HG03066 (cell line): Measurements from ENCODE around the gene HMOX2.

Experiments used
- ATAC-seq: cut with Tn5 transposase; IDR thresholded peaks from one replicate; pipeline ENCODE4 v1.9.1; 2021; ENCODE audit warnings: low read depth; ENCODE audit not compliant: unreplicated experiment

HMOX2 gene

DNA sequence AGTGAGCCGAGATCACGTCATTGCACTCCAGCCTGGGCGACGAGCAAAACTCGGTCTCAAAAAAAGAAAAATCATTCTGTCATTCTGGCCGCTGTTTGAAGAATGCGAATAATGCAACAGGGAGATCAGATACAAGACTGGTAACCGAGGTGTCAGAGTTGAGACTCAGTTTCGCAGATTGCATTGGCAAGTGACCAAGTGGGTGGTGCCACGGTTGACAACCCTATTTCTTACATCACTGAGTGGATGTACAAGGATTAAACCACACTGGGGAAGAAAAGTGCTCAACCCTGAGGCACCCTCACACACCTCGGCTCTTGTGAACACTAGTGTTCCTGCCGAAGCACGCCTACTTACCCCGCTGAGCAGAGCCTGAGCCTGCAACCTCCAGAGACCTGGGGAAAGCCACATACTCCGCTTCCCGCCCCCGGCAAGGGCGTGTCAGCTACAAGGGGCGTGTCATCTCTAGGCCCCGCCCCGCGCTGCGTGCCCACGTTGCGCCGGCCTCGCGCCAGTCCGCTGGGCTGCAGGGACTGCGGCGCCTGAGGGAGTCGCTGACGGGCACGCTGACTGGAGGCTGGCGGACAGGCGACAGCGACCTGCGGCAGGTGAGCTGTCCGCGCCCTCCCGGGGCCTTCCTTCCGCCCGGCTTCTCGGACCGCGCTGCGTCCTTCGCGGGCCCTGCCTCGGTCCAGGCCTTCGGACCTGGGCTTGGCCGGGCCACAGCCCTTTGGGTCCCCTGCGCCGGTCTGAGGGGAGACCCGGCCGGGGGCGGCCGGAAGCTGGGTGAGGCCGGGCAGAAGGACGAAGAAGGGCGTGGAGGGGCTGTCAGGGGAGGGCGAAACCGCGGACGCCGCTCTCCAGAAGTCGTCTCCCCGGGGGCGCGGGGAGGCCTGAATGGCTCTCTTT, at the start of gene HMOX2:
HMOX2 (plus strand) TSS at position 519 of the 909 bp plus-strand sequence. CDS start 29,127 bp downstream, outside the sequence.
- ATAC-seq: peak; percentile 85

- ATAC-seq: no peak
Observed at GRCh38 chr16:4426722-4427372, 49.4 kb upstream of the HMOX2 start.

DNA sequence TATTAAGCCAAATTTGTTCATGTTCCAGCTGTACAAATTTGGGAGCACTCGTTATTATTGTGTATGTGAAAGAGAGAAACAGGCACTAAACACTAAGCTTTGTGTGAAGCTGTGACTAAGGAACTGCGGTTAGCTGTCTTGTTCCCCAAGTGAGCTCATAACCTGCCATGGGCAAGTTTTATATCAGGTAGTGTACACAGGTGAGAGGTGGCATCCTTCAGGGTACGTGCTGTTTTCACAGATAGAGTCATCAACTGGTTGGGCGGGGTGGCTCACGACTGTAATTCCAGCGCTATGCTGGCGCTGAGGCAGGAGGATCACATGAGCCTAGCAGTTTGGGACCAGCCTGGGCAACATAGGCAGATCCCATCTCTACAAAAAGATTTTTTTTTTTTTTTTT, 47.7 kb upstream of the HMOX2 start:
- ATAC-seq: no peak

- no peak for ATAC-seq
Observed at GRCh38 chr16:4431023-4431422, 45.2 kb upstream of the HMOX2 start.

GRCh38 chr16:4433228-4433627, 43.0 kb upstream of the HMOX2 start:
- no peak for ATAC-seq

DNA sequence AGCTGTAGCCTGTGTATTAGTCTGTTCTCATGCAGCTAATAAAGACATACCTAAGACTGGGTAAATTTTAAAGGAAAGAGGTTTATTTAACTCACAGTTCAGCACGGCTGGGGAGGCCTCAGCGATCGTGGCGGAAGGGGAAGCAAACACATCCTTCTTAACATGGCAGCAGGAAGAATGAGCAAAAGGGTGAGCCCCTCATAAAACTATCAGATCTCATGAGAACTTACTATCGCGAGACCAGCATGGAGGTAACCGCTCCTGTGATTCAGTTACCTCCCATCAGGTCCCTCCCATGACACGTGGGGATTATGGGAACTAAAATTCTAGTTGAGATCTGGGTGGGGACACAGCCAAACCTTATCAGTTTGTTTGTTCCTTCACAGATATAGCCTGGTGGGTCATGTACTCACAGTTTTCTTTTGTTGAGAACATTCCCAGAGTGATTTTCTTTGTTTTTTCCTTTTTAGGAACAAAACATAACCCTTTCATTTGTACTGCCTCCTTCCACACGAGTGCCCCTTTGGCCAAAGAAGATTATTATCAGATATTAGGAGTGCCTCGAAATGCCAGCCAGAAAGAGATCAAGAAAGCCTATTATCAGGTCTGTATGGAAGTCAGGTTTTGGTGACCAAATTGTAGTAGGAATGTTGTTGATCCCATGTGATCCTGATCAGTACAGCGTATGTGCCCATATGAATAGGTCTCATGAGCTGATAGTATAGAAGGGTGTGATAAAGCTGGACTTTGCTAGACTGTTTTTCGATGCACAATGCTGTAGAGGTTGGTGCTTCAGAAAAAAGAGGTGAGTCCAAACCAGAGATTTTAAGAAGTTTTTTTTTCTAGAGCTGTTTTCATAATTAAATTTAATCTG, 42.0 kb upstream of the HMOX2 start:
- no peak for ATAC-seq

GRCh38 chr16:4435337-4436067, 40.7 kb upstream of the HMOX2 start:
- ATAC-seq: no peak

DNA sequence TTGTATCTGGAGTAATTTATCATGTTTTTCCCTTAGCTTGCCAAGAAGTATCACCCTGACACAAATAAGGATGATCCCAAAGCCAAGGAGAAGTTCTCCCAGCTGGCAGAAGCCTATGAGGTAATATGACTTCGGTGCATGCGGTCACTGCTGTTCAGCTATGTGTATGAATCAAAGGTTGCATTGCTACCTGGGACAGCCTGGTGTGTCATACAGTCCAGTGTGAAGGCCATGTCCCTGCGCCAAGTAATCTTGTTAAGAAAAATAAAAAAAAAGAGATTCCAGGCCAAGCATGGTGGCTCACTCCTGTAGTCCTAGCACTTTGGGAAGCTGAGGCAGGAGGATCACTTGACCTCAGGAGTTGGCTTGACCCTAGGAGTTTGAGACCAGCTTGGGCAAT, 38.8 kb upstream of the HMOX2 start:
- ATAC-seq: no peak

DNA sequence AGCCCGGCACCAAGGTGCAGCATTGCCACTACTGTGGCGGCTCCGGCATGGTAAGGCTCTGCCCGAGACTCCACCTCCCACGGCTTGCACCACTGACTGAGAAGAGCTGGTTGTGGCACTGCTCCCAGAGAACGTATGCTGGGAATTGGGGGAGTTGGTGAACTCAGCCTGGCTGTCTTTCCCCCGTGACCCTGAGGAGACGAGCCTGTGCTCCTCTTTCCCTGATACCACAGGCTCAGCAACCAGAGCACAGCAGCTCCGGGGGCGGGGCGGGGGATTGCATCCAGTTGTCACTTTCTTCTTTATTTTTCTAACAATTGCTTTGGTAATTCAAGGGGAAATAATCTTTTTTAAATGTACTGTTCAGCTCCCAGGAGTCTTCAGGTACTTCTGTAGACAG, 33.8 kb upstream of the HMOX2 start:
- no peak for ATAC-seq

GRCh38 chr16:4443271-4443670, 32.9 kb upstream of the HMOX2 start:
- ATAC-seq: no peak

DNA sequence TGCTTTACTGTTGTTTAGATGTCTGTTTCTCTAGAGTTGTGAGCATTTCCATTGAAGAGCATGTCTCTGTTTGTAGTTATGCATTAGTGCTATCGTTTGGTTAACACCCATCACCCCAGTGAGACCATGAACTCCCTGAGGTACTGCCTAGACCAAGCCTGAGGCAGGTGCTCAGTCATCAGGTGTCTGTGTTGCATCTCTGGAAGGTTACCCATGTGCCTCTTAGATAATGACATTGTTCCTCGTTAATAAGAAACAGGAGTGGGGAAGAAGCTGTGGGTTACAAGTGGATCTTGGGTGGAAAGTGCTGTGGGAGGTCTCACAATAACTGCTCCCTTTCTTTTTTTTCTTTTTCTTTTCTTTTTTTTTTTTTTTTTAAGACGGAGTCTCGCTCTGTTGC, 32.2 kb upstream of the HMOX2 start:
- ATAC-seq: no peak

DNA sequence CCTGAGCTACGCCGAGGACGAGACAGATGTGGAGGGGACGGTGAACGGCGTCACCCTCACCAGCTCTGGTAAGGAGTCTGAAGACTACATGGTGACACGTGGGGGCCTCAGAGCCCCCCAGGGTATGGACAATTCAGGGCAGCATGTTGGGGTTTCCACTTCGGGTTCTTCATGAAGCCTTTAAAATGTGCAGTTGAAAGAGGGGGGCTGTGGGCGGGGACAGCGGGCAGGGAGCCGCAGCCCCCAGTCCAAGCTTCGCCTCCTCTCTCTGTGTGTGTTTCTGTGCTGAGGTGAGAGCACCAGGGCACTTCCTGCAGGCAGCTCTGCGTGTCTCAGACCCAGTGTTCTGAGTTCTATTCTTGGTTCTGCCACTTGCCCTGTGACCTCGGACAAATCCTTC, 25.8 kb upstream of the HMOX2 start:
- no peak for ATAC-seq

GRCh38 chr16:4450931-4451519, 25.2 kb upstream of the HMOX2 start:
- no peak for ATAC-seq

DNA sequence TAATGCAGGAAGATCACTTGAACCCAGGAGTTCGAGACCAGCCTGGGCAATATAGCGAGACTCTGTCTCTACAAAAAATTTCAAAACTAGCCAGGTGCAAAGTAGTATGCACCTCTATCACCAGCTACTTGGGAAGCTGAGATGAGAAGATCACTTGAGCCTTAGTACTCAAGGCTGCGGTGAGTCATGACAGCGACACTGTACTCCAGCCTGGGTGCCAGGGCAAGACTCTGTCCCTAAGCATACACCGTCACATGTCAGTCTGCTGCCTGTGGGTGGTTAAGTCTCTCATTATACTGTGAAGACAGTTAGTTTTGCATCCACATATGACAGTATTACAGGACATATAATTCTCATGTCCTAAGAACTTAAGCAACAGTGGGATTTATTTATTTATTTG, 23.5 kb upstream of the HMOX2 start:
- ATAC-seq: no peak

DNA sequence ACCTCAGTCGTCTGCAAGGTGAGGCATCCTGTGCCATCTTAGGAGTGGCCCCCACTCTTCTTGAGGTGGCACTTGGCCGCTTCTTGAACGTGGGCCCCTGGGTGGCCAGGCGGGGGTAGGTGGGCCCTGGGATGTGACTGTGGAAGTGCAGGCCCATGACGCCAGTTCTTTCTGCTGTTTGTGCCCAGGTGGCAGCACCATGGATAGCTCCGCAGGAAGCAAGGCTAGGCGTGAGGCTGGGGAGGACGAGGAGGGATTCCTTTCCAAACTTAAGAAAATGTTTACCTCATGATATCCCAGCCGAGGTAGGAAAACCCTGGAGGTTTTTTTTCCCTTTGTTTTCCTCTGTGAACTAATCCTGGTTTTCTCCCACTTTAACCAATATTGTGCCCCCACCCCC, 21.6 kb upstream of the HMOX2 start:
- ATAC-seq: no peak

- ATAC-seq: no peak
Observed at GRCh38 chr16:4455081-4455480, 21.1 kb upstream of the HMOX2 start.

DNA sequence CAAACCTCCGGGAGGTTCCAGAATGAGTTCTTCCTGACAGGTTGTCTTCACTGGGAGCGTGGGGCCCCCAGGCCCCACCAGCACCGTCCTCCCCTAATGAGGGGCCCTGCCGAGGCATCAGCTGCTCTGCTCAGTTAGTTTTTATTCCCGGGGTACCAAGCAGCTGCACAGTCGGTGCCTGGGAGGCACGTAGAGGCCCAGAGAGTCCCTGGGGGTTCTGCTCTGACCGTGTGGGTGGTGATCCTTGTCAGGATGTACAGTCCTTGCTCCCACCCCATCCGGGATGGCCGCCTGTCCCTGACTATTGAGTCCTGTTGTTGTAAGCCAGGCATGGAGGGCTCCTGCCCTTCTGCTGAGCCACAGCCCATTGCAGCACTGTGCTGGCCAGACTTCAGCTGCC, 20.2 kb upstream of the HMOX2 start:
- ATAC-seq: no peak

DNA sequence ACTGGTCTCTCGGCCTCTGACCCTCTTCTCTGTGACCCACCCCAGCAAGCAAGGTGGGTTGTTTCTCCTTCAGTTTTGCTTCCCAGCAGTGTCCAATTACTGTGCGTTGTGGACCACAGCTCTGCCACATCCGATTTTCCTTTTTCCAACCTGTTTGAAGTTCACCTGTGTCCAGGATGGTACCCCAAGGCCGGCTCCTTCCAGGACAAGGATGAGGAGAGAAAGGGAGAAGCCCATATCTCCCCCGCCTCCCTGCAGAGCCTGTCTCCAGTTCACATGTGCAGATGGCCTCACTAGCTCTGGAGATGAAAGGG, 15.3 kb upstream of the HMOX2 start:
- no peak for ATAC-seq

- no peak for ATAC-seq
Observed at GRCh38 chr16:4461250-4462085, 14.7 kb upstream of the HMOX2 start.
